ENCODE measurements around the gene CLASP1.
"Not testable (repeated sequence)": the region's sequence is repeated elsewhere in the genome, so short reads cannot be mapped to it uniquely, and the experiment has no call there.

CLASP1 gene

DNA sequence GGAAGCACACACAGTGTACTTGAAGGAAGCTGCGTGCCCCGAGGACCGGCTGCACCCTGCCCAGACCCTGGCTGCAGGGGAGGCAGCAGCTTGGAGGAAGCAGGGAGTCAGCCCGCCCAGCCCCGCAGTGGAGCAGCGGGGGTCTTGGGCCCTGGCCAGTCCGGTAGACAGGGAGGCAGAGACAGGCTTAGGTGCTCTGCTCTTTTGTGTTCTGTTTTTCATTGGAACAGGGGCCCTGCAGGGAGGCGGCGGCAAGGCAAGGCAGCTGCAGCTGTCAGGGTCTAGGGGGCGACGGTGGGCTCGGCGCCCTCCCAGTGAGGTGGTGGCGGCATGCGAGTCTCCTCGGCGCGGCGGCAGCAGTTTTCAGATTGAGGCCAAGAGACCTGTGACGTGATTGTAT is 311.0 kb downstream of the CLASP1 start:
- in situ Hi-C loops (cut with MboI; ENCODE audit: low sequenced_read_pairs) = no loop called here

DNA sequence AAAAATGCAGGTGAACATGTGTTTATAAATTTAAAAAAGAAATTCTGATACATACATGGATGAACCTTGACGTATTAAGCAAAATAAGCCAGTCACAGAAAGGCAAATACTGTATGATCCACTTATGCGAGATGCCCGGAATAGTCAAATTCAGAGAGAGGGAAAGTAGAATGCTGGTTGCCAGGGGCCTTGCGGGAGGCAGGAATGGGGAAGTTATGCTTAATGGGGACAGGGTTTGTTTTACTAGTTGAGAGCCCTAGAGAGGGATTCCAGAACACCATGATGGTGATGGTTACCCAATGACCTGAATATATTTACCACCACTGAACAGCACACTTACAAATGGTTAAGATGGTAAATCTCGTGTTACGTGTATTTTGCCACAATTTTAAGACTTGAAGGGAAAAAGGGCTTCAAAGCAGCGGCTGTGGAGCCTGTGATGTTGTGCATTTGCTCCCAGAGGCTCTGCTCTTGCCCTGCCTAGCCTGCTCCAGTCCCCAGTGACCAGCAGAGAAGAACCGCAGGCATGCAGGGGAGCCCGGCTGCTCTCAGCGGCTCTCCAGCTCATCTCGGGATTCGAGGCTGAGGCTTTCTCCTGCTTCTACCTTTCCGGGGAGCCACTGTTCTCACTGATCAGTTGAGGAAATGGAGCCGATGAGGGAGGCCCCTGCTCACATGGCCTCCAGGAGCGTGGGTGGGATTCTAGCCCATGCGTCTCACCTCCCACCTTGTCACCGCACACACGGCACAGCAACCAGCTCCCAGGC is 312.6 kb downstream of the CLASP1 start:
- in situ Hi-C loops (cut with MboI; ENCODE audit: low sequenced_read_pairs) = no loop called here

DNA sequence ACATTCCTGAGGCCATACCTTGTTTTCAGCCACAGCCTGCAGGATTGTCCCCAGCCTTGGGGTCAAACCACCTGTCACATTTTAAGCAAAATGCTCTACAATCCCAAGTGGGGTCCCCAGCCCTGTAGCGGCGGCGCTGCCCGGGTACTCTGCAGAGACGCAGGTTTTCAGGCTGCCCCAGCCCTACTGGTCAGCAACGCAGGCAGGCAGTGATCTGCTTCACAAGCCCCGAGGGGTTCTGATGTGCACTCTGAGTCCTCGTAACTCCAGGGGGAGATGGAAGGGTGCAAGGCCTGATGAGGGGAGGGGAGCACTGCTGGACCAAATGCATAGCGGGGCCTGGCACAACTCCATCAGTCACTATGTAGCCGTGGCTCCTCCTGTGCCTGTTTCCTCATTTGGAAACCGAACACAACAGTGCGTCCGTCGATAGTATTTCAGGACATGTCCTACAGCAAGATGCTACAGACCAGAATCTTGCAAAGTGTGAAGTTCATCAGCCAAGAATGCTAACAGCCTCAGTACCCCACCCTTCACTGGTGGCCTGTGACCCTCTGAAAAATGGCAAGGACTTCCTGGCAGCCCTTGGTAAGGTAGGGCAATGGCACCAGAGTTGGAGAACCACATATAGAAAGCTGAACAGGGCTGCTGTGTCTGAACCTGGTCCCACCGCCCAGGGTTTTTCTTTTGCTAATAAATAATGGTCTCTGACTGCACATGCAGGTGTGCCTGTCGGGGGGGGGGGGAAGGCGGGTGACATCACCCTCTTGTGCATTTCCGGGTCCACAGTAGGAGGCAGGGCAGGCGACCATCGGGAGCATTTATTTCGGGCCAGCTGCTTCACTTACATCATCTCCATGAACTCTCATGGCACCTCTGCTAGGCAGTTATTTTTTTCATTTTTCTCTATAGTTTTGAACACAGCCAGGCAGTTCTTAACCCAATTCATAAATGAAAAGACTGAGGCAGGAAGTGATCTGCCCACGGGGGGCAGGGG is 313.7 kb downstream of the CLASP1 start:
- in situ Hi-C loops (cut with MboI; ENCODE audit: low sequenced_read_pairs) = no loop called here

DNA sequence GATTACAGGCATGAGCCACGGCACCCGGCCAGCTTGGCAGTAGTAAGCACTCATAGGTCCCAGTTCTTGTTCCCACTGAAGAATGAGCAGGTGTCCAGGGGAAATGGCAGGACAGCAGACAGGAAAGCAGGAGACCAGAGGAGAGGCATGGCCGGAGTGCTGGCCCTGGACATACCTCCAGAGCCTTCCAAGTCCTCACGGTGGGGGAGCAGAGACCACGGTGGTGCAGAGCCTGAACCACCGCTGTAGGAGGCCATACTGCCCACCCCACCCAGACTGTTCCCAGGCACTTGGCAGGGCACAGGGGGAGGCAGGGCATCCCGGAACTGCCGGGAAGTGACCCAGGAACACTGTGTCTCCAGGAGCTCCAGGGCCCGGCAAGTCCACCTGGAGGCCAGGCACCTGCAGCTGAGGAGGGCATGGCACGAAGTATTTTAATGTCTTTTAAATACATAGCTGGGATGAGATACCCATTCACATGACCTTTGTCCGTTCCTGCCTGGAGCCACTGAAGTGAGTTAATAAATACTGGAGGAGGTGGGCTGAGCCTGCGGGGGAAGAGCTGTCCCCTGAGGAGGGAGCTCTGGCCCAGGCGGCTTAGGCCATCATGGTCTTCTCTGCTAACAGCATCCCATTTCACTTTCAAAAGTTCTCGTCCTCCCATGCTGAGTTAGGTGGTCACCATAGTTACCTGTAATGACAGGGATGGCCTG is 314.5 kb downstream of the CLASP1 start:
- in situ Hi-C loops (cut with MboI; ENCODE audit: low sequenced_read_pairs) = no loop called here

DNA sequence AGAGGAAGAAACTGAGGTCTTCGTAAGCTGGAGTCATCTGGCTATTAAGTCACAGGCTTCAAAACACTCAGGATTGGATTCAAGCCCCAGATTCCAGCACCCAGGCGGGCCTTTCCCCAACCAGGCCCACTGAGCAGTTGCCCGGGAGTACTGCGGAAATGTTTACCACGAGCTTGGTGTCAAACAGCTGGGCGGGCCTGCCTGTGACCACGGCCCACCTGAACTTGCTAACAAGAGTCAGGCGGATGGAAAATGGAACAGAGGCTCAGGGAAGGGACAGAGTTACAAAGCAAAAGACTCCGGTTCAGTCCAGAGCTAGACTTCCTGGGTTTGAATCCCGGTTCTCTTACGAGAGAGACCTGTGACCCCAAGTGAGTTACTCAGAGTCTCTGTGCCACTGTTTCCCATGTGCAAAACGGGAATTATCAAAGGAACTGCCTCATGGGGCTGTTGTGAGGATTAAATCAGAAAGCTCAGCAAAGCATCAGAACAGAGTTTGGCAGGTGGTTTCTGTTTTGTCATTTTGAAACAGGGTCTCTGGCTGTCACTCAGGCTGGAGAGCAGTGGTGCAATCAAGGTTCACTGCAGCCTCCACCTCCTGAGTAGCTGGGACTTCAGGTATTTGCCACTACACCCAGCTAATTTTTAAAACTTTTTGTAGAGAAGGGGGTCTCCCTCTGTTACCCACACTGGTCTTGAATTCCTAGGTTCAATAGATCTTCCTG is 315.3 kb downstream of the CLASP1 start:
- in situ Hi-C loops (cut with MboI; ENCODE audit: low sequenced_read_pairs) = no loop called here

DNA sequence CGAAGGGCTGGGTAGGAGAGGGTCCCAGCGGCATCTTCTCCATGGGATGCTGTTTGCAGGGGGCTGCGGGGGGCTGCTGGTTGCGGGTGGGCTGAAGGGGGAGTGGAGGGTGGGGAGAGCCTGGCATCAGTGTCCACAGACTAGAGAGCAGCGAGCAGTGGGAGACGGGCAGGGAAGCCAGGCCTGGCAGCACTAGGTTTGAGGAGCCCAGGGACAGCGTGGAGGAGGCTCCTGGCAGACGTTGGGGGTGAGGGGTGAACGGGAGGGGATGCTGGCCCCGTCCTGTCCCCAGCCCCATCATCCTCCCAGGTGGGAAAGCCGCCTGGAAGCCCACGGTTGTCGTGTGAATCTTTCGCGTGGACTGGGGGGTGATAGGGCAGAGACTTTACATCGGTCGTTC is 316.0 kb downstream of the CLASP1 start:
- in situ Hi-C loops (cut with MboI; ENCODE audit: low sequenced_read_pairs) = no loop called here

DNA sequence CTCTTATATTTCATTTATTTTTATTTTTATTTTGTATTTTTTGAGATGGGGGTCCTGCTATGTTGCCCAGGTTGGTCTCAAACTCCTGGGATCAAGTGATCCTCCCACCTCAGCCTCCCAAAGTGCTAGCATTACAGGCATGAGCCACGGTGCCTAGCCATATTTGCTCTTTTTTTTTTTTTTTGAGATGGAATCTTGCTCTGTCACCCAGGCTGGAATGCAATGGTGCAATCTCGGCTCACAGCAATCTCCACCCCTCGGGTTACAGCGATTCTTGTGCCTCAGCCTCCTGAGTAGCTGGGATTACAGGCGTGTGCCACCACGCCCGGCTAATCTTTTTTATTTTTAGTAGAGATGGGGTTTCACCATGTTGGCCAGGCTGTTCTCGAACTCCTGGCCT is 317.9 kb downstream of the CLASP1 start:
- in situ Hi-C loops (cut with MboI; ENCODE audit: low sequenced_read_pairs) = not testable (repeated sequence)

DNA sequence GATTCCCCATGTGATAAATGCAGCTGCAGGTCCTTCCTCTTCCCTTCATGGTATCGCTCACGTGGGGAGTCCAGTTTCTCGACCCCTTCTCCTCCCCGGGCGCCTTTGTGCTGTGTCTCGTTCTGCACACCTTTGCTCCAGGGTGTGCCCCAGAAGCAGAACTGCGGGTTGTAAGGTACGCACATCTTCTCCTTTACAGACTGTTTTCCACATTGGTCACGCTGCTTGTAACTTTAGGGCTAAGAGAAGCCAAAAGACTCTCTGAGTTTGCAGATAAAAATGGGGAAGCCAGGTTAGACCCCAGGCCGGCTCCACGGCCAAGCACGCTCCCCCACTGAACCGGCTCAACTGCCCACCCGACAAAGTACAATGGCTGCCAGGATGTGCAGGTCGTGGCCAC is 318.3 kb downstream of the CLASP1 start:
- in situ Hi-C loops (cut with MboI; ENCODE audit: low sequenced_read_pairs) = no loop called here

DNA sequence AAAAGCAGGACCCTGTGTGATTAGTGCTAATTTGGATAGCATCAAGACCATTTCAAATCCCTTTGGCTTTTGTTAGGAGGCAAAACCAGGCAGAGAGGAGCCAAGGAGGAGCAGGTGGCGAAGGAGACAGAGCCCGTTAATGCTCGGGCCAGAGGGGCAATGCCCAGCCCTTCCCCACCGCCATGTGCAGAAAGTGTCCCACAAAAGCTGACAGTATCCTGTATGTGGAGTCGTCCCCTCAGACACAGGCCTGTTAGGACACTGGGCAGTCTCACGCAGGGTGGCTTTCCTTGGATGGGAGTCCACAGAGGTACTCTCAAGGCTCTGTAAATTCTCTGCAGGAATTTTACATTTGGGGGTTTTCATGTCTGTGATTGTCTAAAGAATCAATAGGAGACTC is 319.5 kb downstream of the CLASP1 start:
- in situ Hi-C loops (cut with MboI; ENCODE audit: low sequenced_read_pairs) = no loop called here

DNA sequence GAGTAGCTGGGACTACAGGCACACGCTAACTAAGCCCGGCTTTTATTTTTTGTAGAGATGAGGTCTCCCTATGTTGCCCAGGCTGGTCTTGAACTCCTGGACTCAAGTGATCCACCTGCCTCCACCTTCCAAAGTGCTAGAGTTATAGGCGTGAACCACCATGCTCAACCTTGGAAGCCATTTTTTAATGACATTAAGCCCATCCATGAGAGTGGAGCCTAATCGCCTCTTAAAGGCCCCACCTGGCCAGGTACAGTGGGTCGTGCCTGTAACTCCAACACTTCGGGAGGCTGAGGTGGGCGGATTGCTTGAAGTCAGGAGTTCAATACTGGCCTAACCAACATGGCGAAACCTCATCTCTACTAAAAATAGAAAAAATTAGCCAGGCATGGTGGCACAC is 322.6 kb downstream of the CLASP1 start:
- in situ Hi-C loops (cut with MboI; ENCODE audit: low sequenced_read_pairs) = no loop called here

DNA sequence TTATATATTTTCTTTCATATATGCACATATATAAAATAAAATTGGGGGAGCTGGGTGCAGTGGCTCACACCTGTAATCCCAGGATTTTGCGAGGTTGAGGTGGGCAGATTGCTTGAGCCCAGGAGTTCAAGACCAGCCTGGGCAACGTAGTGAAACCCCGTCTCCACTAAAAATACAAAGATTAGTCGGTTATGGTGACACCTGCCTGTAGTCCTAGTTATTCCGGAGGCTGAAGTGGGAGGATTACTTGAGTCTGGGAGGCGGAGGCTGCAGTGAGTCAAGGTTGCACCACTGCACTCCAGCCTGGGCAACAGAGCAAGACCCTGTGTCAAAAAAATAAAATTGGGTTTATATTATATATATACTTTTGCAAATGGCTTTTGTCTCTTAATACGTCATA is 324.7 kb downstream of the CLASP1 start:
- in situ Hi-C loops (cut with MboI; ENCODE audit: low sequenced_read_pairs) = no loop called here

DNA sequence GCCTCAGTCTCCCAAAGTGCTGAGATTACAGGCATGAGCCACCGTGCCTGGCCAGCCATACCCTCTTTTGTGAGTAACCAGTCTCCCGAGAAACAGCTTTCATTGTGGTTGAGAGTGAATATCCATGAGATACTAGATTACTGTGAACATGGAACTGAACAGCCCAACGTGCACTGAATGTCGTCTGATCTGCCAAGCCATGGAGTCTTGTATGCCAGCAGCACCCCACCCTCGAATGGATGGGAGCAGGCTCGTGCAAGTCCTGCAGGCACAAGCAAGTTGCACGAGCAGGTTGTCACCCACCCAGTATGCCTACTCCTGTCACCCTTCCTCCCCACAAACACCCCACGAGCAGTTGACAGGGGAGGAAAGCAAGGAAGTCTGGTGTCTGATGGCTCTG is 327.8 kb downstream of the CLASP1 start:
- in situ Hi-C loops (cut with MboI; ENCODE audit: low sequenced_read_pairs) = no loop called here

DNA sequence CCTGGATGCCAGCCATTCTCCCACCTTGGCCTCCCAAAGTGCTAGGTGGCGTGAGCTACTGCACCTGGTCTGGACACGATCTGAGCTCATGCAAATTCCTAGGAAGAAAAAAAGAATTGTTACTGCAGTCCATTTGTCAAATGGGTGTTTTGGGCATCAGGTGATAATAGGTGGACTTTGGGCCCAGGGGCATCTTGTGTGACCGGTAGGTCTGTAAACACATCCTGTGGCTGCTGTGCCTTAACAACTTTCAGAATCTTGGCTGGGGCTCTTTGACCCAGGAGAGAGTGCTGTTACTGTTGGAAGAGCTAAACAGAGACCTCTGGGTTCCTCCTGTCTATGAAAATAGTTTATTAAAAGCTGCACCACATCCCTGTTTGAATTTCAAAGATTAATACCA is 329.3 kb downstream of the CLASP1 start:
- in situ Hi-C loops (cut with MboI; ENCODE audit: low sequenced_read_pairs) = no loop called here

DNA sequence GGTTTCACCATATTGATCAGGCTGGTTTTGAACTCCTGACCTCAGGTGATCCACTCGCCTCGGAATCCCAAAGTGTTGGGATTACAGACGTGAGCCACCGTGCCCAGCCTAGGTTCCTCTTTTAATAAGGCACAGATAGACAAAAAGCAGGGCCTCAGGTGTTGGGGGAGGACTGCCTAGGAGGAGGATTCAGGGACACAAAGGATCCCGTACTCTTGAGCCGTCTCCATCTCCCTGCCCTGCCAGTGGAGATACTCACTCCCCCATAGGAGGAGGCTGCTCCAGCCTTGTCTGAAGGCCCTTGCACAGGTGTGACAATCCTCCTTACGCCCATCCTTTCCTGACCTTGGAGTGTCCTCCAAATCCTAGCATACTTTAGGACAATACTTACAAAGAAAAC is 332.3 kb downstream of the CLASP1 start:
- in situ Hi-C loops (cut with MboI; ENCODE audit: low sequenced_read_pairs) = no loop called here

DNA sequence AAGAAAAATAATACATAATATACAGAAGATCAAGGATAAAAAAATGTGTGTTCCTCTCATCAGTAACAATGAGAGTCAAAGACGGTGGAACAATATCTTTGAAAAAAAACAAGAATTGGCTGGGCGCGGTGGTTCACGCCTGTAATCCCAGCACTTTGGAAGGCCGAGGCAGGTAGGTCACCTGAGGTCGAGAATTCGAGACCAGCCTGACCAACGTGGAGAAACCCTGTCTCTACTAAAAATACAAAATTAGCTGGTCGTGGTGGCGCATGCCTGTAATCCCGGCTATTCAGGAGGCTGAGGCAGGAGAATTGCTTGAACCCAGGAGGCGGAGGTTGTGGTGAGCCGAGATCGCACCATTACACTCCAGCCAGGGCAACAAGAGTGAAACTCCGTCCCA is 335.6 kb downstream of the CLASP1 start:
- in situ Hi-C loops (cut with MboI; ENCODE audit: low sequenced_read_pairs) = not testable (repeated sequence)

DNA sequence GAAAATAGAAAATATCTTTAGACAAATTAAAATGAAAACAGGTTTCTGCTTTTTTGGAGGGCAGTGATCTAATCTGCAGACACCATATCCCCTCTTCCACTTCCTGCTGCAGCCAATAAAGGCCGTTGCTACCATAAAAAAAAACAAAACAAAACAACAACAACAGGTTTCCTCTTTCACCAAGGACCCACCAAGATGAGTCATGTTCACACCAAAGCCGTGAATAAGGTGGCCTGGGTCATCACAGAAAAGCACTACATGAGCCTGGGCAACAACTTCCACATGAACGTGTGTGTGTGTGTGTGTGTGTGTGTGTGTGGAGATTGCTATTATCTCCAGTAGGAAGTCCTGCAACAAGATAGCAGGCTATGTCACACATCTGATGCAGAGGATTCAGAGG is 339.5 kb downstream of the CLASP1 start:
- in situ Hi-C loops (cut with MboI; ENCODE audit: low sequenced_read_pairs) = no loop called here

DNA sequence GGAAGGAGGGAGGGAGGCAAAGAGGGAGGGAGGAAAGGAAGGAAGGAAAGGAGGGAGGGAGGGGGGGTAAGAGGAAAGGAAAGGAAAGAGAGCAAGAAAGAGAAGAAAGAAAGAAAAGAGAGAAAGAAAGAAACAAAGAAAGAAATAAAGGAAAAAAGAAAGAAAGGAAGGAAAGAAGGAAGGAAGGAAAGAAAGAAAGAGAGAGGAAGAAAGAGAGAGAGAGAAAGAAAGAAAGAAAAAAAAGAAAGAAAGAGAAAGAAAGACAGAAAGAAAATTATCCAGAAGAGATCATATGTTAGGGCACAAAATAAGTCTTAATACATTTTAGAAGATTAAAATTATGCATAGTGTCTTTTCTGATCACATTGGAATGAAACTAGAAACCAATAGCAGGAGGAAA is 339.9 kb downstream of the CLASP1 start:
- in situ Hi-C loops (cut with MboI; ENCODE audit: low sequenced_read_pairs) = no loop called here

DNA sequence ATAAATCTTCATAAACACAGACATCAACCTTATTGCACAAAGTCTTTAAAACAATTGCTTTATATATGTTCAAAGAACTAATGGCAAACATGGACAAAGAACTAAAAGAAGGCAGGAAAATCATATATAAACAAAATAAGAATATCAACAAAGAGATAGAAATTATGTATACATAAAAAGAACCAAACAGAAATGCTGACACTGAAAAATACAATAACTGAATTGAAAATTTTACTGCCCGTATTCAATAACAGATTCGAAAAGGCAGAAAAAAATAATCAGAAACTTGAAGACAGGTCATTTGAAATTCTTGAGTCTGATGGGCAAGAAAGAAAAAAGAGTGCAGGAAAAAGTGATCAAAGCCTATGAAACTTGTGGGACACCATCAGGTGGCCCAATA is 342.2 kb downstream of the CLASP1 start:
- in situ Hi-C loops (cut with MboI; ENCODE audit: low sequenced_read_pairs) = no loop called here

DNA sequence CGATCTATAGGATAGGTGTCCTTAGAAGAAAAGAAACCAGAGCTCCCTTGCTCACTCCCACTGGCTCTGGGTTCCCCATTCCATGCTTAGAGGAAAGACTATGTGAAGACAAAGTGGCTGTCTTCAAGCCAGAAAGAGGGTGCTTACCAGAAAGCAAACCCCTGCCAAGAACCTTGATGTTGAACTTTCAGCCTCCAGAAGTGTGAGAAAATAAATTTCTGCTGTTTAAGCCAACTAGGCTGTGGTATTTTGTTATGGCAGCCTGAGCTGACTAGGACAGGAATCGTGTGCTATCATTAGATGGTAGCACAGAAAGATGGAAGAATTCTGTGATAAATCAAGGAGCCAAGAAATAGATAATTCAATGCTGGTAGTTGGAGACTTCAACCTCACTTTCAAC is 344.3 kb downstream of the CLASP1 start:
- in situ Hi-C loops (cut with MboI; ENCODE audit: low sequenced_read_pairs) = no loop called here

DNA sequence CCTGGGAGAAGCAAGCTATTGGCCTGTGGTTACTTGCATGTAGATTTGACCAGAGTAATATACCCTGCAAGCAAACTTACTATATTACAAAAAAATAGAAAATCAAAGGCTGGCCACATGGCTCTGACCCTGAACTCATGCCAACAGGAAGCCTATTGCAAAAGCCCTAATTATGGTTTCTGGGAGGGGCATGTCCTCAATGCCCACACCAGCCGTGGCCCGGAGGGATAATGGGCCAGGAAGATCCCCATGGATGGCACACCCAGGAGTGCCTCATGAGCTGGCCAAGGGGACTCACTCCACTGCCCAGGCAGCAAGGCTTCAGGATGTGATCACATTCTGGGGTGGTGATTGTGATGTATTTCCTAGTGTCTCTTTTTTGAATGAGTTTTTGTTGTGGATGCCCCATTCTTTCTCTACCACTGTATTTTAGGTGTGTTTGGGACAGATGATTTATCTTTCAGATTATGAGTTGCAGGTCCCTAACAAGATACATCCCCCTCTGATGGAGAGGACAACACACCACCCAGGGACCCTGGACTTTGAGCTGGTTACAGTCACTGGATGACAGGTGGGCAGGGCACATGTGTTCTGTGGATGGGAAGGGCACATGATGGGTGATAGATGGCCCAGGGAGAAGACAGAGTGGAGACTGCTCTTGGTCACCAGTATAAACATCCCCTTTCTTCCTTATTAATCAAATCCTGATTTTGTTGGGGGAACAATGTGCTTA is 345.6 kb downstream of the CLASP1 start:
- in situ Hi-C loops (cut with MboI; ENCODE audit: low sequenced_read_pairs) = no loop called here
